HG03025 (cell line): Measurements from ENCODE around the gene LIMA1.

ENCODE experiments used
- ATAC-seq: cut with Tn5 transposase; IDR thresholded peaks from one replicate; pipeline ENCODE4 v1.9.1; 2021; ENCODE audit warnings: mild to moderate bottlenecking, moderate library complexity; ENCODE audit not compliant: unreplicated experiment, low FRiP score

The LIMA1 gene

GRCh38 chr12:50192236-50192635, 91.1 kb downstream of the LIMA1 start:
- ATAC-seq, result no peak

- no peak for ATAC-seq
Measured at GRCh38 chr12:50190859-50191258, 92.5 kb downstream of the LIMA1 start.

GRCh38 chr12:50188875-50189575, 94.3 kb downstream of the LIMA1 start:
- ATAC-seq, result no peak

GRCh38 chr12:50188241-50188781, 95.0 kb downstream of the LIMA1 start:
- no peak for ATAC-seq

GRCh38 chr12:50187084-50187900, 96.0 kb downstream of the LIMA1 start:
- no peak for ATAC-seq

GRCh38 chr12:50186681-50187080, 96.6 kb downstream of the LIMA1 start:
- ATAC-seq, result no peak

GRCh38 chr12:50185970-50186663, 97.2 kb downstream of the LIMA1 start:
- no peak for ATAC-seq

- no peak for ATAC-seq
Measured at GRCh38 chr12:50185301-50185895, 97.9 kb downstream of the LIMA1 start.

- no peak for ATAC-seq
Measured at GRCh38 chr12:50184261-50184660, 99.1 kb downstream of the LIMA1 start.

GRCh38 chr12:50182461-50182860, 100.9 kb downstream of the LIMA1 start:
- no peak for ATAC-seq

GRCh38 chr12:50181691-50182090, 101.6 kb downstream of the LIMA1 start:
- ATAC-seq, result no peak

GRCh38 chr12:50175716-50176026, 107.6 kb downstream of the LIMA1 start:
- ATAC-seq, result no peak

- ATAC-seq, result no peak
Measured at GRCh38 chr12:50174971-50175715, 108.2 kb downstream of the LIMA1 start.

- ATAC-seq, result peak; percentile 96
Measured at GRCh38 chr12:50167049-50167828, 116.1 kb downstream of the LIMA1 start, which contains the start of gene CERS5. Gene CERS5 (minus strand): TSS chr12:50167369. CDS start chr12:50167297, 72 bp downstream.

- peak; percentile 36 for ATAC-seq
Measured at GRCh38 chr12:50166799-50167048, 116.6 kb downstream of the LIMA1 start.

- no peak for ATAC-seq
Measured at GRCh38 chr12:50164963-50165362, 118.4 kb downstream of the LIMA1 start.

GRCh38 chr12:50162230-50162629, 121.1 kb downstream of the LIMA1 start:
- ATAC-seq, result no peak

- ATAC-seq, result no peak
Measured at GRCh38 chr12:50160643-50161042, 122.7 kb downstream of the LIMA1 start.

- ATAC-seq, result no peak
Measured at GRCh38 chr12:50157259-50157658, 126.1 kb downstream of the LIMA1 start.

- no peak for ATAC-seq
Measured at GRCh38 chr12:50156641-50157040, 126.7 kb downstream of the LIMA1 start.
